ENCODE data around the gene STIM2.

Gene STIM2

GRCh38 chr4:27005905-27006590 is 145.4 kb downstream of the STIM2 start:
- peaks cover 14% of the 10 kb centered on the region for H3K4me1 ChIP-seq
- no peak overlapping the region for H3K4me3 ChIP-seq
- H3K9me3 ChIP-seq: no peaks in the 10 kb centered on the region
- H3K36me3 ChIP-seq (replicated peaks): no peaks in the 10 kb centered on the region
- in situ Hi-C loops (cut with MboI; ENCODE audit: low sequenced_read_pairs): loop anchor here (25.0 kb wide), 2 partner anchors 544 to 1019 kb away; no protein-coding TSS in a partner anchor
- no peaks in the 10 kb centered on the region for H3K27me3 ChIP-seq (ENCODE audit: low read depth)
- DNase-seq (ENCODE audit: low spot score in 2 of 2): no peak

GRCh38 chr4:27006646-27007045 is 146.0 kb downstream of the STIM2 start:
- no peaks in the 10 kb centered on the region for H3K27me3 ChIP-seq (ENCODE audit: low read depth)
- H3K36me3 ChIP-seq (replicated peaks): no peaks in the 10 kb centered on the region
- in situ Hi-C loops (cut with MboI; ENCODE audit: low sequenced_read_pairs): loop anchor here (25.0 kb wide), 2 partner anchors 544 to 1019 kb away; no protein-coding TSS in a partner anchor
- no peak for DNase-seq (ENCODE audit: low spot score in 2 of 2)
- peaks cover 14% of the 10 kb centered on the region for H3K4me1 ChIP-seq
- H3K9me3 ChIP-seq: no peaks in the 10 kb centered on the region
- no peak overlapping the region for H3K4me3 ChIP-seq

GRCh38 chr4:27007507-27007906 is 146.9 kb downstream of the STIM2 start:
- Histone ChIP-seq H3K4me3 (no peak overlapping the region), H3K27me3 (ENCODE audit: low read depth) (no peaks in the 10 kb centered on the region), H3K9me3 (no peaks in the 10 kb centered on the region), H3K36me3 (replicated peaks) (no peaks in the 10 kb centered on the region), H3K4me1 (peaks cover 14% of the 10 kb centered on the region)
- DNase-seq (ENCODE audit: low spot score in 2 of 2): no peak
- in situ Hi-C loops (cut with MboI; ENCODE audit: low sequenced_read_pairs): loop anchor here (25.0 kb wide), 2 partner anchors 545 to 1020 kb away; no protein-coding TSS in a partner anchor

- Histone ChIP-seq H3K27me3 (ENCODE audit: low read depth) (no peaks in the 10 kb centered on the region), H3K4me3 (no peak overlapping the region), H3K4me1 (peaks cover 14% of the 10 kb centered on the region), H3K9me3 (no peaks in the 10 kb centered on the region), H3K36me3 (replicated peaks) (no peaks in the 10 kb centered on the region)
- DNase-seq (ENCODE audit: low spot score in 2 of 2): no peak
- in situ Hi-C loops (cut with MboI; ENCODE audit: low sequenced_read_pairs): loop anchor here (25.0 kb wide), 2 partner anchors 546 to 1021 kb away; no protein-coding TSS in a partner anchor
These were observed 148.0 kb downstream of the STIM2 start for GRCh38 chr4:27008679-27009078.

- H3K36me3 ChIP-seq (replicated peaks): no peaks in the 10 kb centered on the region
- no peaks in the 10 kb centered on the region for H3K9me3 ChIP-seq
- no peaks in the 10 kb centered on the region for H3K27me3 ChIP-seq (ENCODE audit: low read depth)
- H3K4me3 ChIP-seq: no peak overlapping the region
- DNase-seq (ENCODE audit: low spot score in 2 of 2): no peak
- peaks cover 14% of the 10 kb centered on the region for H3K4me1 ChIP-seq
- in situ Hi-C loops (cut with MboI; ENCODE audit: low sequenced_read_pairs): loop anchor here (25.0 kb wide), 2 partner anchors 547 to 1022 kb away; no protein-coding TSS in a partner anchor
These were observed 148.9 kb downstream of the STIM2 start for GRCh38 chr4:27009539-27009938.

GRCh38 chr4:27010334-27010940 is 149.8 kb downstream of the STIM2 start:
- DNase-seq (ENCODE audit: low spot score in 2 of 2): peak; percentile 68 to 73
- Histone ChIP-seq H3K4me1 (peaks cover 8% of the 10 kb centered on the region), H3K4me3 (no peak overlapping the region), H3K27me3 (ENCODE audit: low read depth) (no peaks in the 10 kb centered on the region), H3K9me3 (no peaks in the 10 kb centered on the region), H3K36me3 (replicated peaks) (no peaks in the 10 kb centered on the region)
- in situ Hi-C loops (cut with MboI; ENCODE audit: low sequenced_read_pairs): loop anchor here (25.0 kb wide), 2 partner anchors 548 to 1023 kb away; no protein-coding TSS in a partner anchor

- Histone ChIP-seq H3K36me3 (replicated peaks) (no peaks in the 10 kb centered on the region), H3K4me3 (no peak overlapping the region), H3K27me3 (ENCODE audit: low read depth) (no peaks in the 10 kb centered on the region), H3K4me1 (peaks cover 11% of the 10 kb centered on the region), H3K9me3 (no peaks in the 10 kb centered on the region)
- in situ Hi-C loops (cut with MboI; ENCODE audit: low sequenced_read_pairs): loop anchor here (25.0 kb wide), 2 partner anchors 549 to 1024 kb away; no protein-coding TSS in a partner anchor
- DNase-seq (ENCODE audit: low spot score in 2 of 2): no peak
These were observed 150.8 kb downstream of the STIM2 start for GRCh38 chr4:27011401-27011800.

- no peak overlapping the region for H3K4me3 ChIP-seq
- H3K4me1 ChIP-seq: peaks cover 6% of the 10 kb centered on the region
- H3K36me3 ChIP-seq (replicated peaks): no peaks in the 10 kb centered on the region
- in situ Hi-C loops (cut with MboI; ENCODE audit: low sequenced_read_pairs): loop anchor here (25.0 kb wide), 2 partner anchors 551 to 1026 kb away; no protein-coding TSS in a partner anchor
- DNase-seq (ENCODE audit: low spot score in 2 of 2): no peak
- H3K9me3 ChIP-seq: no peaks in the 10 kb centered on the region
- H3K27me3 ChIP-seq (ENCODE audit: low read depth): no peaks in the 10 kb centered on the region
These were observed 152.4 kb downstream of the STIM2 start for GRCh38 chr4:27013012-27013411.

GRCh38 chr4:27016551-27016950 is 155.9 kb downstream of the STIM2 start:
- no peaks in the 10 kb centered on the region for H3K27me3 ChIP-seq (ENCODE audit: low read depth)
- peaks cover 6% of the 10 kb centered on the region for H3K4me1 ChIP-seq
- no peak for DNase-seq (ENCODE audit: low spot score in 2 of 2)
- H3K36me3 ChIP-seq (replicated peaks): no peaks in the 10 kb centered on the region
- H3K4me3 ChIP-seq: no peak overlapping the region
- in situ Hi-C loops (cut with MboI; ENCODE audit: low sequenced_read_pairs): loop anchor here (25.0 kb wide), 2 partner anchors 554 to 1029 kb away; no protein-coding TSS in a partner anchor
- H3K9me3 ChIP-seq: no peaks in the 10 kb centered on the region

GRCh38 chr4:27017623-27018022 is 157.0 kb downstream of the STIM2 start:
- Histone ChIP-seq H3K36me3 (replicated peaks) (no peaks in the 10 kb centered on the region), H3K27me3 (ENCODE audit: low read depth) (no peaks in the 10 kb centered on the region), H3K4me3 (no peak overlapping the region), H3K9me3 (no peaks in the 10 kb centered on the region), H3K4me1 (peaks cover 6% of the 10 kb centered on the region)
- in situ Hi-C loops (cut with MboI; ENCODE audit: low sequenced_read_pairs): loop anchor here (25.0 kb wide), 2 partner anchors 555 to 1030 kb away; no protein-coding TSS in a partner anchor
- DNase-seq (ENCODE audit: low spot score in 2 of 2): no peak

- H3K27me3 ChIP-seq (ENCODE audit: low read depth): no peaks in the 10 kb centered on the region
- H3K9me3 ChIP-seq: no peaks in the 10 kb centered on the region
- H3K4me1 ChIP-seq: peaks cover 6% of the 10 kb centered on the region
- H3K36me3 ChIP-seq (replicated peaks): peaks cover 3% of the 10 kb centered on the region; the same call in 1 of the 2 replicates
- no peak overlapping the region for H3K4me3 ChIP-seq
- in situ Hi-C loops (cut with MboI; ENCODE audit: low sequenced_read_pairs): loop anchor here (25.0 kb wide), 2 partner anchors 556 to 1031 kb away; no protein-coding TSS in a partner anchor
- DNase-seq (ENCODE audit: low spot score in 2 of 2): no peak
These were observed 157.4 kb downstream of the STIM2 start for GRCh38 chr4:27018076-27018475.

GRCh38 chr4:27018910-27019309 is 158.3 kb downstream of the STIM2 start:
- Histone ChIP-seq H3K4me1 (peaks cover 11% of the 10 kb centered on the region), H3K4me3 (no peak overlapping the region), H3K27me3 (ENCODE audit: low read depth) (no peaks in the 10 kb centered on the region), H3K9me3 (no peaks in the 10 kb centered on the region), H3K36me3 (replicated peaks) (peaks cover 5% of the 10 kb centered on the region; the same call in 1 of the 2 replicates)
- DNase-seq (ENCODE audit: low spot score in 2 of 2): no peak
- in situ Hi-C loops (cut with MboI; ENCODE audit: low sequenced_read_pairs): loop anchor here (25.0 kb wide), 2 partner anchors 557 to 1032 kb away; no protein-coding TSS in a partner anchor

GRCh38 chr4:27019766-27020165 is 159.1 kb downstream of the STIM2 start:
- Histone ChIP-seq H3K4me1 (peaks cover 11% of the 10 kb centered on the region), H3K9me3 (no peaks in the 10 kb centered on the region), H3K36me3 (replicated peaks) (peaks cover 5% of the 10 kb centered on the region; the same call in 1 of the 2 replicates), H3K27me3 (ENCODE audit: low read depth) (no peaks in the 10 kb centered on the region), H3K4me3 (no peak overlapping the region)
- DNase-seq (ENCODE audit: low spot score in 2 of 2): no peak
- in situ Hi-C loops (cut with MboI; ENCODE audit: low sequenced_read_pairs): loop anchor here (25.0 kb wide), 2 partner anchors 557 to 1032 kb away; no protein-coding TSS in a partner anchor
